ENCODE data around the gene HCST. TPM values are rescaled to one million over a fixed set of nuclear protein-coding genes. Genes with fewer than 3 reads are reported as not detected.

HCST gene
- total RNA-seq, 6 experiments from 2014 or later = 0.96 to 4.1 (median 1.2) TPM

DNA sequence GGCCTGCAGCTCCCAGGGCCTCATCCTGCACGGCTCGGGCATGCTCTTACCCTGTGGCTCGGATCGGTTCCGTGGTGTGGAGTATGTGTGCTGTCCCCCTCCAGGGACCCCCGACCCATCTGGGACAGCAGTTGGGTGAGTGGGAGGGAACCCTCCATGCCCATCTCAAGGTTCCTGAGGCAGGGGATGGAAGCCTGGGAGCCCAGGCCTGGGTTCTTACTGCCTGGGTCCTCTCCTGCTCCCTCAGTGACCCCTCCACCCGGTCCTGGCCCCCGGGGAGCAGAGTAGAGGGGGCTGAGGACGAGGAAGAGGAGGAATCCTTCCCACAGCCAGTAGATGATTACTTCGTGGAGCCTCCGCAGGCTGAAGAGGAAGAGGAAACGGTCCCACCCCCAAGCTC, 30.7 kb upstream of the HCST start:
- no peak for DNase-seq
- TF ChIP-seq, protein P1, sequence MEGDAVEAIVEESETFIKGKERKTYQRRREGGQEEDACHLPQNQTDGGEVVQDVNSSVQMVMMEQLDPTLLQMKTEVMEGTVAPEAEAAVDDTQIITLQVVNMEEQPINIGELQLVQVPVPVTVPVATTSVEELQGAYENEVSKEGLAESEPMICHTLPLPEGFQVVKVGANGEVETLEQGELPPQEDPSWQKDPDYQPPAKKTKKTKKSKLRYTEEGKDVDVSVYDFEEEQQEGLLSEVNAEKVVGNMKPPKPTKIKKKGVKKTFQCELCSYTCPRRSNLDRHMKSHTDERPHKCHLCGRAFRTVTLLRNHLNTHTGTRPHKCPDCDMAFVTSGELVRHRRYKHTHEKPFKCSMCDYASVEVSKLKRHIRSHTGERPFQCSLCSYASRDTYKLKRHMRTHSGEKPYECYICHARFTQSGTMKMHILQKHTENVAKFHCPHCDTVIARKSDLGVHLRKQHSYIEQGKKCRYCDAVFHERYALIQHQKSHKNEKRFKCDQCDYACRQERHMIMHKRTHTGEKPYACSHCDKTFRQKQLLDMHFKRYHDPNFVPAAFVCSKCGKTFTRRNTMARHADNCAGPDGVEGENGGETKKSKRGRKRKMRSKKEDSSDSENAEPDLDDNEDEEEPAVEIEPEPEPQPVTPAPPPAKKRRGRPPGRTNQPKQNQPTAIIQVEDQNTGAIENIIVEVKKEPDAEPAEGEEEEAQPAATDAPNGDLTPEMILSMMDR (IDR thresholded peaks at IDR 0.05) = no peak
- Mint-ChIP-seq H3K9me3 (no peaks in the 10 kb centered on the region), H3K4me3 (no peak overlapping the region), H3K27me3 (ENCODE audit: insufficient read depth) (peaks cover 9% of the 10 kb centered on the region), H3K36me3 (ENCODE audit: low read depth) (no peaks in the 10 kb centered on the region), H3K4me1 (ENCODE audit: low read depth) (peaks cover 14% of the 10 kb centered on the region), H3K27ac (no peak overlapping the region)

- TF ChIP-seq, protein P1 (IDR thresholded peaks at IDR 0.05) = no peak
- H3K36me3 Mint-ChIP-seq (ENCODE audit: low read depth) = no peaks in the 10 kb centered on the region
- H3K27me3 Mint-ChIP-seq (ENCODE audit: insufficient read depth) = peaks cover 6% of the 10 kb centered on the region
- no peak overlapping the region for H3K4me3 Mint-ChIP-seq
- DNase-seq = no peak
- no peaks in the 10 kb centered on the region for H3K9me3 Mint-ChIP-seq
- H3K4me1 Mint-ChIP-seq (ENCODE audit: low read depth) = peaks cover 14% of the 10 kb centered on the region
- no peak overlapping the region for H3K27ac Mint-ChIP-seq
These were observed 30.1 kb upstream of the HCST start for GRCh38 chr19:35872180-35872579.

DNA sequence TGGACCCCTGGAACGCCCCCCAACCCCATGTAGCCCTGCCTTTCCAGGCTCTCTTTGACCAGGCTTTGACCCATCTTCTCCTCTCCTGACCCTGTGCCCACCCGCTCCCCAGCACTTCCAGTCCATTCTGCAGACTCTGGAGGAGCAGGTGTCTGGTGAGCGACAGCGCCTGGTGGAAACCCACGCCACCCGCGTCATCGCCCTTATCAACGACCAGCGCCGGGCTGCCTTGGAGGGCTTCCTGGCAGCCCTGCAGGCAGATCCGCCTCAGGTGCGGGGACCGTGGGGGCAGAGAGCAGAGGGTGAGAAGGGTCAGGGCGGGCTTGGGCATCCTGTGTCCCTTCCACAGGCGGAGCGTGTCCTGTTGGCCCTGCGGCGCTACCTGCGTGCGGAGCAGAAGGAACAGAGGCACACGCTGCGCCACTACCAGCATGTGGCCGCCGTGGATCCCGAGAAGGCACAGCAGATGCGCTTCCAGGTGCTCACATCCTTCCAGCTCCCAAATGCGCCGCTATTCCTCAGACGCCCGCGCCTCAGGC, 27.9 kb upstream of the HCST start:
- TF ChIP-seq, protein P1 (IDR thresholded peaks at IDR 0.05) = no peak
- no peak overlapping the region for H3K4me3 Mint-ChIP-seq

DNA sequence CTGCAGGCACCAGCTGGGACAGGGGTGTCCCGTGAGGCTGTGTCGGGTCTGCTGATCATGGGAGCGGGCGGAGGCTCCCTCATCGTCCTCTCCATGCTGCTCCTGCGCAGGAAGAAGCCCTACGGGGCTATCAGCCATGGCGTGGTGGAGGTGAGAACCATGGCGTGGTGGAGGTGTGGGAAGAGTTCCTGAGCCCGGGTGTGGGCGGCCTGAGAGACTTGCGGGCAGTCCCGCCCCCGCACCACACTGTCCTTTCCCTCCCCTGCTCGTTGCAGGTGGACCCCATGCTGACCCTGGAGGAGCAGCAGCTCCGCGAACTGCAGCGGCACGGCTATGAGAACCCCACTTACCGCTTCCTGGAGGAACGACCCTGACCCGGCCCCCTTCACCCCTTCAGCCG, 23.3 kb upstream of the HCST start:
- H3K9me3 Mint-ChIP-seq = no peaks in the 10 kb centered on the region
- no peak overlapping the region for H3K27ac Mint-ChIP-seq
- TF ChIP-seq, protein P1 (IDR thresholded peaks at IDR 0.05) = no peak
- peaks cover 9% of the 10 kb centered on the region for H3K4me1 Mint-ChIP-seq (ENCODE audit: low read depth)
- H3K27me3 Mint-ChIP-seq (ENCODE audit: insufficient read depth) = peaks cover 5% of the 10 kb centered on the region
- no peaks in the 10 kb centered on the region for H3K36me3 Mint-ChIP-seq (ENCODE audit: low read depth)
- H3K4me3 Mint-ChIP-seq = no peak overlapping the region
- DNase-seq = no peak

More for the DNA sequence above, 27.9 kb upstream of the HCST start:
- H3K27me3 Mint-ChIP-seq (ENCODE audit: insufficient read depth) = peaks cover 5% of the 10 kb centered on the region
- H3K27ac Mint-ChIP-seq = no peak overlapping the region
- DNase-seq = no peak
- no peaks in the 10 kb centered on the region for H3K9me3 Mint-ChIP-seq
- H3K36me3 Mint-ChIP-seq (ENCODE audit: low read depth) = no peaks in the 10 kb centered on the region
- peaks cover 11% of the 10 kb centered on the region for H3K4me1 Mint-ChIP-seq (ENCODE audit: low read depth)

DNA sequence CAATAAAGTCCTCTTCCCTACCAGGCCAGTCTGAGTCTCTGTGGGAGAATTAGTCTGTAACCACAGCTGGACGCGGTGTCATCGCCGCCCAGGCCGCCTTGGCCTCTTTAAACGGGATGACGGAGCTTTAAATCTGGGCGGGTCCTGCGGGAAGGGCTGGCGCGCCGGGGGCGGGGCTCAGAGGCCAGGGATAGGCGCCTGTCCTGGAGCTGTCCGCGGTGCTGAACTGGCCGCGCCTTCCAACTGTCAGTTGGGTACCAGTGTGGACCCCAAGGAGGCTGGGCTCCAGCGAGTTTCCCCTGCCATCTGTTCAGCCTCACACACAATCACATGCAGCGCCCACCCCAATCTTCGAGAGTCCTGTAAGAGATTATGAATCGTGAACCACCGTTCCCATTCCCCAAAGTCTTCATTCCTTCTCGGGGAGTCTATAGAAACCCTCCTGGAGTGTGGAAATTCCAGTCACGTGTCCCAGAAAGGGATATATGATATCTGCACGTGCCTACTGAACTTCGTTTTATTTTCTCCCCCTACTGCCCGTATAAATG, 22.5 kb upstream of the HCST start:
- H3K36me3 Mint-ChIP-seq (ENCODE audit: low read depth) = no peaks in the 10 kb centered on the region
- peak overlapping the region; percentile 57 for H3K27ac Mint-ChIP-seq
- H3K27me3 Mint-ChIP-seq (ENCODE audit: insufficient read depth) = peaks cover 5% of the 10 kb centered on the region
- H3K4me1 Mint-ChIP-seq (ENCODE audit: low read depth) = peaks cover 9% of the 10 kb centered on the region
- TF ChIP-seq, protein P1 (IDR thresholded peaks at IDR 0.05) = 0 out of 2 replicates have a peak, but pooled peaks have one; percentile 5
- no peaks in the 10 kb centered on the region for H3K9me3 Mint-ChIP-seq
- no peak overlapping the region for H3K4me3 Mint-ChIP-seq
- peak; percentile 92 for DNase-seq

All from HFFc6 (cell line).